ENCODE data around the gene CCL5. TPM values are rescaled to one million over a fixed set of nuclear protein-coding genes. Genes with fewer than 3 reads are reported as not detected.

Gene CCL5
- total RNA-seq, 1 experiment from 2014 or later: not detected

DNA sequence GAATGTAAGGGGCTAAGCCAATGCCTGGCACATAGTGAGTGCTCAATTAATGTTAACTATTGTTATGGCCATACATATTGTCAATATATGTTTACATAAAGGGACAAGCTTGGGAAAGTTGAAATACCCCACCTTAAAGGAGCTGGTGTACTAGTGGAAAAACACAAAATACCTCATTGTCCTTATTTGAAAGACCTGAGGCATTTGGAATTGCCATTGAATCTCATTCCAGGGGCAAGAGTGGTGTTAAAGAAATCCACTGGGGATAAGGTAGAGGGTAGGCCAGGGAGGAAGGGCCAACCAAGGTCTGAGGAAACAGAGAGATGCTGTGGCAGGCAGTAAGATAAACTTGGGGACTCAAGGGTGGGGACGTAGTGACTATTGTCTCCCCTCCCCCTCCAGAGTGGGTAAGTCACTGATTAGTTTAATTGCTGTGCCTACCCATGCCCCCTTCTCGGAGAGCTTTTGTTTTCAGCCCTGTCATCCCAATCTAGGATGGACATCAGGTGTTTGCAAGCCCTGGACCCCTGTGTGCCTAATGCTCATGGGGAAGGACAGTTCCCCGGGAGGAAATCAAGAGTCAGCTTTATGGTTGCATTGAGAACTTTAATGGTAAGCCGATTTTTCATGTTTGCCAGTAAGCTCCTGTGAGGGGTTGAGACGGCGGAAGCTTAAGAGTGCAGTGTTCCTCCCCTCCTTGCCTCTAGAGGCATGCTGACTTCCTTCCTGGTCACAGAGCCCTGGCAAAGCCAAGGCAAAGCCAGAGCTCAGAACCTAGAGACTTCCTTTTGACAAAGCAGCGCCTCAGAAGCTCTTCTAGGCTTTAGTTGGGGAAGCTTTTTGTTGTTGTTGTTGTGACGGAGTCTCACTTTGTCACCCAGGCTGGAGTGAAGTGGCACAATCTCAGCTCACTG is 9.0 kb downstream of the CCL5 start:
- H3K27ac Mint-ChIP-seq (ENCODE audit: low read depth, unreplicated experiment): no peak overlapping the region
- ChIA-PET POLR2A (interaction anchor here (0.5 to 1.3 kb wide), 3 partner anchors 10 to 103 kb away, joined by 3 to 4 read pairs (median 3); no protein-coding TSS in a partner anchor), CTCF (interaction anchor here (1.2 kb wide), 1 partner anchor 77 kb away, joined by 3 read pairs; no protein-coding TSS in a partner anchor)
- H3K9me3 Mint-ChIP-seq (ENCODE audit: unreplicated experiment): no peaks in the 10 kb centered on the region
- H3K4me3 Mint-ChIP-seq (ENCODE audit: unreplicated experiment): no peak overlapping the region
- DNase-seq (ENCODE audit: unreplicated experiment): no peak
- BruUV-seq (replicated peaks): no TSS peak
- no peaks in the 10 kb centered on the region for H3K36me3 Mint-ChIP-seq (ENCODE audit: insufficient read depth, unreplicated experiment)
- TF ChIP-seq, protein P1, sequence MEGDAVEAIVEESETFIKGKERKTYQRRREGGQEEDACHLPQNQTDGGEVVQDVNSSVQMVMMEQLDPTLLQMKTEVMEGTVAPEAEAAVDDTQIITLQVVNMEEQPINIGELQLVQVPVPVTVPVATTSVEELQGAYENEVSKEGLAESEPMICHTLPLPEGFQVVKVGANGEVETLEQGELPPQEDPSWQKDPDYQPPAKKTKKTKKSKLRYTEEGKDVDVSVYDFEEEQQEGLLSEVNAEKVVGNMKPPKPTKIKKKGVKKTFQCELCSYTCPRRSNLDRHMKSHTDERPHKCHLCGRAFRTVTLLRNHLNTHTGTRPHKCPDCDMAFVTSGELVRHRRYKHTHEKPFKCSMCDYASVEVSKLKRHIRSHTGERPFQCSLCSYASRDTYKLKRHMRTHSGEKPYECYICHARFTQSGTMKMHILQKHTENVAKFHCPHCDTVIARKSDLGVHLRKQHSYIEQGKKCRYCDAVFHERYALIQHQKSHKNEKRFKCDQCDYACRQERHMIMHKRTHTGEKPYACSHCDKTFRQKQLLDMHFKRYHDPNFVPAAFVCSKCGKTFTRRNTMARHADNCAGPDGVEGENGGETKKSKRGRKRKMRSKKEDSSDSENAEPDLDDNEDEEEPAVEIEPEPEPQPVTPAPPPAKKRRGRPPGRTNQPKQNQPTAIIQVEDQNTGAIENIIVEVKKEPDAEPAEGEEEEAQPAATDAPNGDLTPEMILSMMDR (IDR thresholded peaks at IDR 0.05; ENCODE audit: unreplicated experiment): no peak
- peaks cover 5% of the 10 kb centered on the region for H3K4me1 Mint-ChIP-seq (ENCODE audit: insufficient read depth, unreplicated experiment)
- intact Hi-C loops (cut with micrococcal nuclease): no loop called here
- no peaks in the 10 kb centered on the region for H3K27me3 Mint-ChIP-seq (ENCODE audit: insufficient read depth, unreplicated experiment)

DNA sequence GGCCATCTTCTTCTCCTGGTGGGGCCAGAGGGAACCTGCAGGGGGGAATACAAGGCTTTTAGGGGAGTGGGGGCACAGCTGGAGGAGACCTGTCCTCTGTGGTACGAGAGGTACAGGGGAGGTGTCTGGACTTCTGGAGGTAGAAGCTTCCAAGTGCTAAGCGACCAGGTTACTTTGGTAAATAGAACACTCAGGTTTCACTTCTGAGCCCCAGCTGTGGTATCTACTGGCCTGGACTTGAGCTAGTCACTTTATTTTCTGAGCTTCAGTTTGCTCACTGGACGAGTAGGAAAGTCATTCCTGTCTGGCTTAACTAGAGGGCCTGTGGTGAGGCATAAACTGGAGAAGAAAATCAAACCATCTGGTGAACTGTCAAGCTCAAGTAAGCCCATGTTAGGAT is 11.4 kb downstream of the CCL5 start, which contains the start of gene HEATR9:
Gene HEATR9 (minus strand): TSS at position 155 of the 400 bp plus-strand sequence. CDS start 149 bp downstream, at position 6.
- no peaks in the 10 kb centered on the region for H3K36me3 Mint-ChIP-seq (ENCODE audit: insufficient read depth, unreplicated experiment)
- H3K27me3 Mint-ChIP-seq (ENCODE audit: insufficient read depth, unreplicated experiment): no peaks in the 10 kb centered on the region
- BruUV-seq (replicated peaks): no TSS peak
- no peak within 1 kb of the TSS for H3K4me3 Mint-ChIP-seq (ENCODE audit: unreplicated experiment)
- no peak for DNase-seq (ENCODE audit: unreplicated experiment)
- POLR2A ChIA-PET: no interaction called here
- CTCF ChIA-PET: no interaction called here
- no peaks in the 10 kb centered on the region for H3K9me3 Mint-ChIP-seq (ENCODE audit: unreplicated experiment)
- peaks cover 14% of the 10 kb centered on the region for H3K4me1 Mint-ChIP-seq (ENCODE audit: insufficient read depth, unreplicated experiment)
- H3K27ac Mint-ChIP-seq (ENCODE audit: low read depth, unreplicated experiment): no peak within 1 kb of the TSS
- TF ChIP-seq, protein P1 (IDR thresholded peaks at IDR 0.05; ENCODE audit: unreplicated experiment): no peak
- intact Hi-C loops (cut with micrococcal nuclease): no loop called here

DNA sequence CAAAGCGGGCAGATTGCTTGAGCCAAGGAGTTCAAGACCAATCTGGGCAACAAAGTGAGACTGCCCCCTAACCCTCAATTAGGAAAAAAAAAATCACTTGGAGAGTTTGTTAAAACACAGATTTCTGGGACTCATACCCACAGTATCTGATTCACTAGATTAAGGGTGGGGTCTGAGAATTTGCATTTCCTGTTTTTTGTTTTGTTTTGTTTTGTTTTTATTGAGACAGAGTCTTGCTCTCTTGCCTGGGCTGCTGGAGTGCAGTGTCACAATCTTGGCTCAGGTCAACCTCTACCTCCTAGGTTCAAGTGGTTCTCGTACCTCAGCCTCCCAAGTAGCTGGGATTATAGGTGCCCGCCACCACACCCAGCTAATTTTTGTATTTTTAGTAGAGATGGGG is 12.6 kb downstream of the CCL5 start:
- BruUV-seq (replicated peaks): no TSS peak
- no peak for DNase-seq (ENCODE audit: unreplicated experiment)
- peaks cover 14% of the 10 kb centered on the region for H3K4me1 Mint-ChIP-seq (ENCODE audit: insufficient read depth, unreplicated experiment)
- POLR2A ChIA-PET: interaction anchor here (0.6 to 0.9 kb wide), 2 partner anchors 21 to 1063 kb away, joined by 3 read pairs; no protein-coding TSS in a partner anchor
- H3K27ac Mint-ChIP-seq (ENCODE audit: low read depth, unreplicated experiment): no peak overlapping the region
- CTCF ChIA-PET: no interaction called here
- H3K36me3 Mint-ChIP-seq (ENCODE audit: insufficient read depth, unreplicated experiment): no peaks in the 10 kb centered on the region
- TF ChIP-seq, protein P1 (IDR thresholded peaks at IDR 0.05; ENCODE audit: unreplicated experiment): no peak
- H3K4me3 Mint-ChIP-seq (ENCODE audit: unreplicated experiment): no peak overlapping the region
- intact Hi-C loops (cut with micrococcal nuclease): no loop called here
- H3K9me3 Mint-ChIP-seq (ENCODE audit: unreplicated experiment): no peaks in the 10 kb centered on the region
- no peaks in the 10 kb centered on the region for H3K27me3 Mint-ChIP-seq (ENCODE audit: insufficient read depth, unreplicated experiment)

DNA sequence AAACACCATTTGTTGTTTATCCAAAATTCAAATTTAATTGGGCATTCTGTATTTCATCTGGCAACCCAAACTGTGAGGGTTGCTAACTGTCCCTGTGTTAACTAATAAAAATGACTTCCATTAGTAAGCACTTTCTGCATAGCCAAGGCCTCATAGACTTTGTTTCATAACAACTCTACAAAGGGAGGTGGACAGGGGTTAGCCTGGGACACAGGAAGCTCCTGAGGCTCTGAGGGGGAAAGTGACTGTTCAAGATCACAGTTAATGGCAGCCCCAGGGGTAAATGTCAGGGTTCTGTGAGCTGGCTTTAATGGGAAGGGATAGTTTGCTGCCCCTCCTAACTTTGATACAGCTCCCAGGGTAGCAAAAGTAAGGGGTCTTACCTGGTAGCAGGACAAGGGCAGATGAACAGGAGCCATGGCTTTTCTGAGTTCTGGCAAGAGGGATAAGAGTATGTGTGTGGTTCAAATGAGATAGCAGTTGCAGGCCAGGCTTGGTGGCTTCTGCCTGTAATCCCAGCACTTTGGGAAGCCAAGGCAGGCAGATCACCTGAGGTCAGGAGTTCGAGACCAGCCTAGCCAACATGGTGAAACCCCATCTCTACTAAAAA is 13.7 kb downstream of the CCL5 start:
- TF ChIP-seq, protein P1 (IDR thresholded peaks at IDR 0.05; ENCODE audit: unreplicated experiment): no peak
- Mint-ChIP-seq H3K27me3 (ENCODE audit: insufficient read depth, unreplicated experiment) (no peaks in the 10 kb centered on the region), H3K36me3 (ENCODE audit: insufficient read depth, unreplicated experiment) (no peaks in the 10 kb centered on the region), H3K4me1 (ENCODE audit: insufficient read depth, unreplicated experiment) (peaks cover 14% of the 10 kb centered on the region), H3K9me3 (ENCODE audit: unreplicated experiment) (peaks cover 2% of the 10 kb centered on the region), H3K27ac (ENCODE audit: low read depth, unreplicated experiment) (no peak overlapping the region), H3K4me3 (ENCODE audit: unreplicated experiment) (no peak overlapping the region)
- peak; percentile 30 for DNase-seq (ENCODE audit: unreplicated experiment)
- BruUV-seq (replicated peaks): no TSS peak
- intact Hi-C loops (cut with micrococcal nuclease): no loop called here
- CTCF ChIA-PET: interaction anchor here (0.5 kb wide), 1 partner anchor 16 kb away, joined by 3 read pairs; no protein-coding TSS in a partner anchor
- POLR2A ChIA-PET: interaction anchor here (0.6 to 1.3 kb wide), 3 partner anchors 34 to 252 kb away, joined by 3 to 4 read pairs (median 3); no protein-coding TSS in a partner anchor

All from MCF 10A (cell line).